ENCODE data around the gene CYSLTR1. TPM values are rescaled to one million over a fixed set of nuclear protein-coding genes. Genes with fewer than 3 reads are reported as not detected.

The CYSLTR1 gene
- not detected for polyA plus RNA-seq (2013, experiment 1 of 2)
- not detected for polyA plus RNA-seq (2013, experiment 2 of 2)

GRCh38 chrX:78327370-78328086, at the start of gene CYSLTR1:
CYSLTR1 (minus strand) TSS chrX:78327611; CDS start chrX:78273746, 53,865 bp downstream.
- H4K8ac ChIP-seq (ENCODE audit: low read depth, low read length) = no peak within 1 kb of the TSS
- no peak within 1 kb of the TSS for H2BK15ac ChIP-seq (replicated peaks; ENCODE audit: low read depth)
- H3K27ac ChIP-seq (ENCODE audit: low read depth, low read length) = no peak within 1 kb of the TSS
- no peaks in the 10 kb centered on the region for H3K79me2 ChIP-seq (ENCODE audit: control insufficient read depth, insufficient read depth, low read length)
- no peak within 1 kb of the TSS for H3K23ac ChIP-seq (ENCODE audit: low read length)
- no peak within 1 kb of the TSS for H3K4me2 ChIP-seq (ENCODE audit: low read length)
- no peak within 1 kb of the TSS for H2BK120ac ChIP-seq (ENCODE audit: low read depth, low read length)
- no peaks in the 10 kb centered on the region for H3K4me1 ChIP-seq (ENCODE audit: control insufficient read depth, low read depth, low read length)
- H3K4me3 ChIP-seq (ENCODE audit: low read length) = no peak within 1 kb of the TSS
- no CpG with 5 or more reads among the region's 7 CpGs for WGBS (ENCODE audit: extremely low coverage, insufficient coverage, low lambda C conversion rate)
- H2AK5ac ChIP-seq (ENCODE audit: low read length) = no peak within 1 kb of the TSS
- no peak within 1 kb of the TSS for H3K18ac ChIP-seq (ENCODE audit: low read length)
- H3K56ac ChIP-seq (ENCODE audit: low read length) = no peak within 1 kb of the TSS
- no peak within 1 kb of the TSS for H2BK5ac ChIP-seq (ENCODE audit: low read length)
- no peaks in the 10 kb centered on the region for H3K36me3 ChIP-seq (ENCODE audit: control insufficient read depth, insufficient read depth, low read length)
- no peak within 1 kb of the TSS for H4K5ac ChIP-seq (ENCODE audit: low read length)
- DNase-seq = no peak
- H3K27me3 ChIP-seq (ENCODE audit: insufficient read depth, low read length, poor library complexity) = no peaks in the 10 kb centered on the region
- H3K79me1 ChIP-seq (ENCODE audit: low read length) = no peaks in the 10 kb centered on the region
- H3K9ac ChIP-seq (ENCODE audit: low read length) = no peak within 1 kb of the TSS
- no peak within 1 kb of the TSS for H3K4ac ChIP-seq (ENCODE audit: low read depth, low read length)

GRCh38 chrX:78377186-78377585, 49.8 kb upstream of the CYSLTR1 start:
- no peak overlapping the region for H2BK15ac ChIP-seq (replicated peaks; ENCODE audit: low read depth)

GRCh38 chrX:78375894-78376293, 48.5 kb upstream of the CYSLTR1 start:
- Histone ChIP-seq H3K18ac (ENCODE audit: low read length) (no peak overlapping the region), H3K79me2 (ENCODE audit: control insufficient read depth, insufficient read depth, low read length) (no peaks in the 10 kb centered on the region), H2BK120ac (ENCODE audit: low read depth, low read length) (no peak overlapping the region), H3K9ac (ENCODE audit: low read length) (no peak overlapping the region), H2AK5ac (ENCODE audit: low read length) (no peak overlapping the region), H3K4me1 (ENCODE audit: control insufficient read depth, low read depth, low read length) (no peaks in the 10 kb centered on the region), H3K23ac (ENCODE audit: low read length) (no peak overlapping the region), H3K56ac (ENCODE audit: low read length) (no peak overlapping the region), H3K27ac (ENCODE audit: low read depth, low read length) (no peak overlapping the region), H3K4me2 (ENCODE audit: low read length) (no peak overlapping the region), H3K36me3 (ENCODE audit: control insufficient read depth, insufficient read depth, low read length) (no peaks in the 10 kb centered on the region), H3K4ac (ENCODE audit: low read depth, low read length) (no peak overlapping the region), H4K8ac (ENCODE audit: low read depth, low read length) (no peak overlapping the region), H2BK15ac (replicated peaks; ENCODE audit: low read depth) (no peak overlapping the region), H3K4me3 (ENCODE audit: low read length) (no peak overlapping the region), H2BK5ac (ENCODE audit: low read length) (no peak overlapping the region), H4K5ac (ENCODE audit: low read length) (no peak overlapping the region), H3K79me1 (ENCODE audit: low read length) (no peaks in the 10 kb centered on the region), H3K27me3 (ENCODE audit: insufficient read depth, low read length, poor library complexity) (no peaks in the 10 kb centered on the region)
- DNase-seq = no peak

More at GRCh38 chrX:78377186-78377585, 49.8 kb upstream of the CYSLTR1 start:
- Histone ChIP-seq H2BK5ac (ENCODE audit: low read length) (no peak overlapping the region), H3K79me1 (ENCODE audit: low read length) (no peaks in the 10 kb centered on the region), H3K23ac (ENCODE audit: low read length) (no peak overlapping the region), H3K36me3 (ENCODE audit: control insufficient read depth, insufficient read depth, low read length) (no peaks in the 10 kb centered on the region), H4K5ac (ENCODE audit: low read length) (no peak overlapping the region), H3K9ac (ENCODE audit: low read length) (no peak overlapping the region), H3K4me2 (ENCODE audit: low read length) (no peak overlapping the region), H3K4me1 (ENCODE audit: control insufficient read depth, low read depth, low read length) (no peaks in the 10 kb centered on the region), H2AK5ac (ENCODE audit: low read length) (no peak overlapping the region), H3K79me2 (ENCODE audit: control insufficient read depth, insufficient read depth, low read length) (no peaks in the 10 kb centered on the region), H2BK120ac (ENCODE audit: low read depth, low read length) (no peak overlapping the region), H4K8ac (ENCODE audit: low read depth, low read length) (no peak overlapping the region), H3K56ac (ENCODE audit: low read length) (no peak overlapping the region), H3K27ac (ENCODE audit: low read depth, low read length) (no peak overlapping the region), H3K27me3 (ENCODE audit: insufficient read depth, low read length, poor library complexity) (no peaks in the 10 kb centered on the region), H3K18ac (ENCODE audit: low read length) (no peak overlapping the region), H3K4me3 (ENCODE audit: low read length) (no peak overlapping the region), H3K4ac (ENCODE audit: low read depth, low read length) (no peak overlapping the region)
- DNase-seq = no peak
- WGBS (ENCODE audit: extremely low coverage, insufficient coverage, low lambda C conversion rate) = no CpG with 5 or more reads among the region's 2 CpGs

- Histone ChIP-seq H2BK120ac (ENCODE audit: low read depth, low read length) (no peak overlapping the region), H3K4me1 (ENCODE audit: control insufficient read depth, low read depth, low read length) (no peaks in the 10 kb centered on the region), H3K9ac (ENCODE audit: low read length) (no peak overlapping the region), H3K4me3 (ENCODE audit: low read length) (no peak overlapping the region), H3K56ac (ENCODE audit: low read length) (no peak overlapping the region), H3K4ac (ENCODE audit: low read depth, low read length) (no peak overlapping the region), H3K36me3 (ENCODE audit: control insufficient read depth, insufficient read depth, low read length) (no peaks in the 10 kb centered on the region), H3K27me3 (ENCODE audit: insufficient read depth, low read length, poor library complexity) (no peaks in the 10 kb centered on the region), H4K5ac (ENCODE audit: low read length) (no peak overlapping the region), H2BK5ac (ENCODE audit: low read length) (no peak overlapping the region), H3K18ac (ENCODE audit: low read length) (no peak overlapping the region), H3K27ac (ENCODE audit: low read depth, low read length) (no peak overlapping the region), H3K79me1 (ENCODE audit: low read length) (no peaks in the 10 kb centered on the region), H3K79me2 (ENCODE audit: control insufficient read depth, insufficient read depth, low read length) (no peaks in the 10 kb centered on the region), H2AK5ac (ENCODE audit: low read length) (no peak overlapping the region), H3K23ac (ENCODE audit: low read length) (no peak overlapping the region), H4K8ac (ENCODE audit: low read depth, low read length) (no peak overlapping the region), H2BK15ac (replicated peaks; ENCODE audit: low read depth) (no peak overlapping the region), H3K4me2 (ENCODE audit: low read length) (no peak overlapping the region)
- no CpG with 5 or more reads among the region's 1 CpG for WGBS (ENCODE audit: extremely low coverage, insufficient coverage, low lambda C conversion rate)
- no peak for DNase-seq
Measured at GRCh38 chrX:78366576-78366975, 39.2 kb upstream of the CYSLTR1 start.

GRCh38 chrX:78357342-78358055, 30.1 kb upstream of the CYSLTR1 start:
- Histone ChIP-seq H3K36me3 (ENCODE audit: control insufficient read depth, insufficient read depth, low read length) (no peaks in the 10 kb centered on the region), H3K18ac (ENCODE audit: low read length) (no peak overlapping the region), H3K4me2 (ENCODE audit: low read length) (no peak overlapping the region), H2BK5ac (ENCODE audit: low read length) (no peak overlapping the region), H3K23ac (ENCODE audit: low read length) (no peak overlapping the region), H3K4ac (ENCODE audit: low read depth, low read length) (no peak overlapping the region), H2BK120ac (ENCODE audit: low read depth, low read length) (no peak overlapping the region), H3K9ac (ENCODE audit: low read length) (no peak overlapping the region), H3K27me3 (ENCODE audit: insufficient read depth, low read length, poor library complexity) (no peaks in the 10 kb centered on the region), H4K8ac (ENCODE audit: low read depth, low read length) (no peak overlapping the region), H3K56ac (ENCODE audit: low read length) (no peak overlapping the region), H2AK5ac (ENCODE audit: low read length) (no peak overlapping the region), H3K27ac (ENCODE audit: low read depth, low read length) (no peak overlapping the region), H3K79me2 (ENCODE audit: control insufficient read depth, insufficient read depth, low read length) (no peaks in the 10 kb centered on the region), H2BK15ac (replicated peaks; ENCODE audit: low read depth) (no peak overlapping the region), H3K79me1 (ENCODE audit: low read length) (no peaks in the 10 kb centered on the region), H4K5ac (ENCODE audit: low read length) (no peak overlapping the region), H3K4me3 (ENCODE audit: low read length) (no peak overlapping the region), H3K4me1 (ENCODE audit: control insufficient read depth, low read depth, low read length) (no peaks in the 10 kb centered on the region)
- WGBS (ENCODE audit: extremely low coverage, insufficient coverage, low lambda C conversion rate) = no CpG with 5 or more reads among the region's 4 CpGs
- no peak for DNase-seq
